ENCODE results near the gene RABEPK.
"Not testable (repeated sequence)": the region's sequence is repeated elsewhere in the genome, so short reads cannot be mapped to it uniquely, and the experiment has no call there.

DNA sequence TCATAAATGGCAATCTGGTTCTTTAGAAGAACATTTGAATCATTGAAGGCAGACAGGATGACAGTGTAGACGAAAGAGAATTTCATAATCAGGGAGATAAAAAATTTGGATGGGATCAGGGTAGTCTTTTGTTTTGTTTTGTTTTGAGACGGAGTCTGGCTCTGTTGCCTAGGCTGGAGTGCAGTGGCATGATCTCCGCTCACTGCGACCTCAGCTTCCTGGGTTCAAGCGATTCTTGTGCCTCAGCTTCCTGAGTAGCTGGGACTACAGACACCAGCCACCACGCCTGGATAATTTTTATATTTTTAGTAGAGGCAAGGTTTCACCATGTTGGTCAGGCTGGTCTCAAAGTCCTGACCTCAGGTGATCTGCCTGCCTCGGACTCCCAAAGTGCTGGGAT lies 63.7 kb downstream of the RABEPK start:
- TF ChIP-seq, protein P1, sequence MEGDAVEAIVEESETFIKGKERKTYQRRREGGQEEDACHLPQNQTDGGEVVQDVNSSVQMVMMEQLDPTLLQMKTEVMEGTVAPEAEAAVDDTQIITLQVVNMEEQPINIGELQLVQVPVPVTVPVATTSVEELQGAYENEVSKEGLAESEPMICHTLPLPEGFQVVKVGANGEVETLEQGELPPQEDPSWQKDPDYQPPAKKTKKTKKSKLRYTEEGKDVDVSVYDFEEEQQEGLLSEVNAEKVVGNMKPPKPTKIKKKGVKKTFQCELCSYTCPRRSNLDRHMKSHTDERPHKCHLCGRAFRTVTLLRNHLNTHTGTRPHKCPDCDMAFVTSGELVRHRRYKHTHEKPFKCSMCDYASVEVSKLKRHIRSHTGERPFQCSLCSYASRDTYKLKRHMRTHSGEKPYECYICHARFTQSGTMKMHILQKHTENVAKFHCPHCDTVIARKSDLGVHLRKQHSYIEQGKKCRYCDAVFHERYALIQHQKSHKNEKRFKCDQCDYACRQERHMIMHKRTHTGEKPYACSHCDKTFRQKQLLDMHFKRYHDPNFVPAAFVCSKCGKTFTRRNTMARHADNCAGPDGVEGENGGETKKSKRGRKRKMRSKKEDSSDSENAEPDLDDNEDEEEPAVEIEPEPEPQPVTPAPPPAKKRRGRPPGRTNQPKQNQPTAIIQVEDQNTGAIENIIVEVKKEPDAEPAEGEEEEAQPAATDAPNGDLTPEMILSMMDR (IDR thresholded peaks at IDR 0.05; ENCODE audit: insufficient read depth, low read depth, low read length): not testable (repeated sequence)
- TF ChIP-seq EZH2 (IDR thresholded peaks at IDR 0.05; ENCODE audit: insufficient read depth, low read length): not testable (repeated sequence)
